ENCODE data around the gene CDC25B.
"Not testable (repeated sequence)": the region's sequence is repeated elsewhere in the genome, so short reads cannot be mapped to it uniquely, and the experiment has no call there.

The CDC25B gene

DNA sequence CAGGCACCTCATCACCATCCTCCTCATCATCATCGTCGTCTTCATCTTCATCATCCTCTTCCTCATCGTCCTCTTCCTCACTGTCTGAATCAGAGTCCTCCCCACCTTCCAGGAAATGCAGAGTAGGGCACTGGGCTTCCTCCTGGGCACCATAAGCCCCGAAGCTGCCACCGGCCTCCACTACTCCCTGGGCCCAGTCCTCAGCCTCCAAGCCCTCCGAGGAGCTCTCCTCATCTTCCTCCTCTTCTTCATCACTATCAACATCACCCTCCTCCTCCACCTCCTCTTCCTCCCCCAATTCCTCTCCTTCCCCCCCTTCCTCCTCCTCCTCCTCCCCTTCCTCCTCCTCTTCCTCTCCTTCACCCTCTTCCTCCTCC, 11.3 kb upstream of the CDC25B start:
- 94 to 96% methylated on average over 6 of the region's 6 CpGs for WGBS, 2 experiments

DNA sequence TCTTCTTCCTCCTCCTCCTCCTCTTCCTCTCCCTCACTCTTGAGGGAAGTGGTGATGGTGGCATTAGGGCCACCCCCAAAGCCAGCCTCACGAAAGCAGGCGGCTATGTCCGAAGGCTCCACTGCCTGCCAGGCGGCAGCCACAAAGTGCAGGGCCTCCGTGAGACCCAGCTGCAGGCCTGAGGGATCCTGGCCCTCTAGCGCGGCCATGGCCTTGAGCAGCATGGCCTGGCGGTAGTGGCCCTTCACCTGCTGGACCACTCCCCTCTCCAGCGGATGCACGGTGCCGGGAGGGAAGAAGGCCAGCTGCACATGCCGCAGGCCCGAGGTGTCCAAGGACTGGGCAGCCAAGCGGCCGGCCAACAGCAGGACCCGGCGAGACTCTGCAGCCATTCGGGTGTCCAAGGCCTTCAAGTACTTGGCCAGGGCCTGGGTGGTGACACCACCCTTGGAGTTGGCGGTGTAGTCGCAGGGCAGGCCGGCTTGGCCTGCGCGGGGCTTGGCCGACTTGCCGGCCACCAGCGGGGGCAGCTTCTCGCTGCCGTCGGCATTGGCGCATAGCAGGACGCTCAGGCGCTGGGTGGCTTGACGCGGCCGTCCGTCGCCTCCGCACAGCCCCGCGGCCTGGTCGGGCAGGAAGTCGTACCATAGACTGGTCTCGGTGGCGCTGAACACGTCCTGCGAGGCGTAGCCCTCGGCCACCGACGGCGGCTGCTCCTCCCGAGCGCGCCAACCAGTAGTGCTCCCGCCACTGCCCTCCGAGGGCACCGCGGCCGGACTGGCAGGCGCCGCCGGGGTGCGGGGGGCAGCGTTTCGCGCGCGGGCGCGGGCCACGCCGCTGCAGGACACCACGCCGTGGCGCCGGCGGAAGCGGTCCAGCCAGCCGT, 10.6 kb upstream of the CDC25B start:
- Histone ChIP-seq H3K36me3 (ENCODE audit: control insufficient read depth, insufficient read depth, low read length) (no peaks in the 10 kb centered on the region), H3K27ac (ENCODE audit: insufficient read depth, low read depth, low read length, poor library complexity, severe bottlenecking) (no peak overlapping the region), H3K27me3 (ENCODE audit: control insufficient read depth, insufficient read depth, low read length, poor library complexity, severe bottlenecking) (peaks cover 28% of the 10 kb centered on the region), H3K4me1 (ENCODE audit: control insufficient read depth, insufficient read depth, low read length) (peaks cover 8% of the 10 kb centered on the region), H3K4me3 (ENCODE audit: insufficient read depth, low read depth, low read length) (peak overlapping the region; percentile 58), H3K9me3 (ENCODE audit: control insufficient read depth, low read length) (no peaks in the 10 kb centered on the region)
- WGBS, 2 experiments: 82% methylated on average over 79 of the region's 79 CpGs

More for the DNA sequence above, 11.3 kb upstream of the CDC25B start:
- Histone ChIP-seq H3K36me3 (ENCODE audit: control insufficient read depth, insufficient read depth, low read length) (no peaks in the 10 kb centered on the region), H3K27me3 (ENCODE audit: control insufficient read depth, insufficient read depth, low read length, poor library complexity, severe bottlenecking) (peaks cover 34% of the 10 kb centered on the region), H3K9me3 (ENCODE audit: control insufficient read depth, low read length) (no peaks in the 10 kb centered on the region), H3K4me1 (ENCODE audit: control insufficient read depth, insufficient read depth, low read length) (peaks cover 8% of the 10 kb centered on the region), H3K27ac (ENCODE audit: insufficient read depth, low read depth, low read length, poor library complexity, severe bottlenecking) (no peak overlapping the region), H3K4me3 (ENCODE audit: insufficient read depth, low read depth, low read length) (no peak overlapping the region)

DNA sequence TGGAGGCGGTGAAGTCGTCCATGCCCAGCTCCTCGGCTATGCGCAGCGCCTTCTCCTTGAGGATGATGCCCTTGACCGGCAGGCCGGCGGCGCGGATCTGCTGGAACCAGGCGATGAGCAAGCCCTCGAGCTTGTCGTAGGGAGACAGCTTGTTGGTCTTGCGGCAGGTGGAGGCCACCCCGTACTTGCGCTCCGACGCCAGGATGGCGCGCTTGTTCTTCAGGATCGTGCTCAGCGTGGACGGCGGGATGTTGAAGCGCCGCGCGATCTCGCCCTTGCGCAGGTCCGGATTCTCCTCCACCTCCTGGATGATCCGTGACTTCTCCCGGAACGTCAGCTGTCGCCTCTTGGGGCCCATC, 10.0 kb upstream of the CDC25B start:
- no peaks in the 10 kb centered on the region for H3K9me3 ChIP-seq (ENCODE audit: control insufficient read depth, low read length)
- peaks cover 24% of the 10 kb centered on the region for H3K27me3 ChIP-seq (ENCODE audit: control insufficient read depth, insufficient read depth, low read length, poor library complexity, severe bottlenecking)
- H3K4me3 ChIP-seq (ENCODE audit: insufficient read depth, low read depth, low read length): peak overlapping the region; percentile 58
- no peaks in the 10 kb centered on the region for H3K36me3 ChIP-seq (ENCODE audit: control insufficient read depth, insufficient read depth, low read length)
- peaks cover 8% of the 10 kb centered on the region for H3K4me1 ChIP-seq (ENCODE audit: control insufficient read depth, insufficient read depth, low read length)
- H3K27ac ChIP-seq (ENCODE audit: insufficient read depth, low read depth, low read length, poor library complexity, severe bottlenecking): no peak overlapping the region
- 7 to 8% methylated on average over 35 of the region's 35 CpGs for WGBS, 2 experiments

DNA sequence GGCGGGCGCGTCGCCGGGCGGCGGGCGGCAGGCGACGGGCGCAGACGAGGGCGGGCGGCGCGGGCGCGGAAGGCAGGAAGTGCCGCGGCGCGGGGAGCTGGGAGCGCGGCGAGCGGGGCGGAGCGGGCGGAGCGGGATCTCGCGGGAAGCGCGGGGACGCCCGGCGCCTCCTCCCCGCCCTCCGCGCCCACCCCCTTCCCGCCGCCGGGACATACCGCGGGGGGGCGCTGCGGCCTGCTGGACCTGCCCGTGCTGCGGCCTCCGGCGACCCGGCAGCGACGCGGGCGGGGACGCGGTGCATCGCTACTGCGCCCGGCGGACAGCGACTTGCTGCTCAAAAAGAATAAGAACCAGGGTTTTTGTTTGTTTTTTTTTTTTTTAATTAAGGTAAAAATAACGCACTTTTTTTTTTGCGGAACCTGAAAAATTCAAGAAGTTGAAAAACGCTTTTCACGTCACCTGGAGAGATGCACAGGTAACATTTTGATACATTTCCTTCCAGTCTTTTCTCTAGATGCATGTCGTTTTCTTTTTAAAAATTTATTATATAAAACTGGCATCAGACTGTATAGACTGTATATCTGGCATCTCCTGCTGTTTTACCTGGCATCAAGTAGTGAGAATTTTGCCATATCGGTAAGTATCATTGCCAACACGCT, 9.3 kb upstream of the CDC25B start, which contains the start of gene CENPB:
Gene CENPB, minus strand, starts transcription at position 76 of the 659 bp plus-strand sequence. CDS start 257 bp downstream, outside the sequence.
- Histone ChIP-seq H3K27ac (ENCODE audit: insufficient read depth, low read depth, low read length, poor library complexity, severe bottlenecking) (no peak within 1 kb of the TSS), H3K4me3 (ENCODE audit: insufficient read depth, low read depth, low read length) (peak within 1 kb of the TSS; percentile 58), H3K4me1 (ENCODE audit: control insufficient read depth, insufficient read depth, low read length) (peaks cover 8% of the 10 kb centered on the region), H3K27me3 (ENCODE audit: control insufficient read depth, insufficient read depth, low read length, poor library complexity, severe bottlenecking) (peaks cover 23% of the 10 kb centered on the region), H3K36me3 (ENCODE audit: control insufficient read depth, insufficient read depth, low read length) (no peaks in the 10 kb centered on the region), H3K9me3 (ENCODE audit: control insufficient read depth, low read length) (no peaks in the 10 kb centered on the region)
- 4% methylated on average over 70 of the region's 70 CpGs for WGBS, 2 experiments

DNA sequence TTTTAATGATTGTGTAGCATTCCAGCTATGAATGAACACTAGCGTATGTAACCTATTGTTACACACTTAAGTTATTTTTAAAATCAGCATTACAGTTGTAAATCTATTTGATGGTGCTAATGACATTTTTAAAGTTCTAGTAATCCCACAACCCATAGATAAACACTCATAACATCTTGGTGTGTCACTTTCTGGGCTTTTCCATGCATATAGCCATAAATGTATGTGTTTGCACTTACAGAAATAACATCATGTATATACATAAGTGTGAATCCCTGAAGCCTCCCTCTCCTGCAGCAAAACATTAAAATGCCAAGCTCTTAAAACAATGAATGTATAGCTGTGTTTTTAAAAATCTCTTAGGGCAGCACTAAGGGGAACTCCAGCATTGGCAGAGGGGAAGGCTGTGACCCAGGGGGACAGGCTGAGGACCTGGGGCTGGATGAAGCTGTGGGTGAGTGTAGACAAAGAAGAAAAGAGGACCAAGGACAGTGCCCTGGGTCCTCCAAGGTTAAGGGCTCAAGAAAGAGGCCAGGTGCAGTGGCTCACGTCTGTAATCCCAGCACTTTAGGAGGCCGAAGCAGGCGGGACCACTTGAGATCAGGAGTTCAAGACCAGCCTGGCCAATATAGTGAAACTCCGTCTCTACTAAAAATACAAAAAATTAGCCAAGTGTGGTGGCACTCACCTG, 8.6 kb upstream of the CDC25B start:
- no peak overlapping the region for H3K4me3 ChIP-seq (ENCODE audit: insufficient read depth, low read depth, low read length)
- H3K4me1 ChIP-seq (ENCODE audit: control insufficient read depth, insufficient read depth, low read length): peaks cover 8% of the 10 kb centered on the region
- H3K27ac ChIP-seq (ENCODE audit: insufficient read depth, low read depth, low read length, poor library complexity, severe bottlenecking): no peak overlapping the region
- 84 to 85% methylated on average over 4 to 5 of the region's 5 CpGs for WGBS, 2 experiments
- peaks cover 23% of the 10 kb centered on the region for H3K27me3 ChIP-seq (ENCODE audit: control insufficient read depth, insufficient read depth, low read length, poor library complexity, severe bottlenecking)
- H3K36me3 ChIP-seq (ENCODE audit: control insufficient read depth, insufficient read depth, low read length): no peaks in the 10 kb centered on the region
- no peaks in the 10 kb centered on the region for H3K9me3 ChIP-seq (ENCODE audit: control insufficient read depth, low read length)

DNA sequence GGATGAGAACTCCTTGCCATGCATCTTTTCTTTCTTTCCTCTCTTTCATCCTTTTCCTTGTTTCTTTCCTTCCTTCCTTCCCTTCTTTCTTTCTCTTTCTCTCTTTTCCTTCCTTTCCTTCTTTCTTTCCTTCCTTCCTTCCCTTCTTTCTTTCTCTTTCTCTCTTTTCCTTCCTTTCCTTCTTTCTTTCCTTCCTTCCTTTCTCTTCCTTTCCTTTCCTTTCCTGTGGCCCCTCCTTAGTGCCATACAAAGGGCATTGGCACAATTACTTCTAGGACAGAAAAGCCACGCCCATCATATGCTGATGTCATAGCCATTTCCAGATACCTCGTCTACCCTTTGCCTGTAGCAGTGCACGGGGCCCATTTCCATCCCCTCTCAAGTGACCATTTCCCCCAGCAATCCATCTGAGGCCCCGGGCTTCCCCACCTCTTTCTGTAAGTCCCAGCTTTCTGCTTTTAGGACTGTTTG, 7.4 kb upstream of the CDC25B start:
- peaks cover 8% of the 10 kb centered on the region for H3K4me1 ChIP-seq (ENCODE audit: control insufficient read depth, insufficient read depth, low read length)
- H3K27me3 ChIP-seq (ENCODE audit: control insufficient read depth, insufficient read depth, low read length, poor library complexity, severe bottlenecking): peaks cover 23% of the 10 kb centered on the region
- WGBS, 2 experiments: 67 to 69% methylated on average over 4 of the region's 4 CpGs
- no peaks in the 10 kb centered on the region for H3K9me3 ChIP-seq (ENCODE audit: control insufficient read depth, low read length)
- no peaks in the 10 kb centered on the region for H3K36me3 ChIP-seq (ENCODE audit: control insufficient read depth, insufficient read depth, low read length)
- no peak overlapping the region for H3K4me3 ChIP-seq (ENCODE audit: insufficient read depth, low read depth, low read length)
- no peak overlapping the region for H3K27ac ChIP-seq (ENCODE audit: insufficient read depth, low read depth, low read length, poor library complexity, severe bottlenecking)

DNA sequence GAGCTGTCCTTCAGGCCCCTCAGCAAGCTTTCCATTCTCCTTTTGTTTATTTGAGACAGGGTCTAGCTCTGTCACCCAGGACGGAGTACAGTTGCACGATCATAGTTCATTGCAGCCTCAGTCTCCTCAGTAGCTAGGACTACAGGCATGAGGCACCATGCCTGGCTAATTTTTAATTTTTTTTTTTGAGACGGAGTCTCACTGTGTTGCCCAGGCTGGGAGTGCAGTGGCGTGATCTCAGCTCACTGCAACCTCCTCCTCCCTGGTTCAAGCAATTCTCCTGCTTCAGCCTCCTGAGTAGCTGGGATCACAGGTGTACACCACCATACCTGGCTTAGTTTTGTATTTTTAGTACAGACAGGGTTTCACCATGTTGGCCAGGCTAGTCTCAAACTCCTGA, 6.9 kb upstream of the CDC25B start:
- not testable (repeated sequence) for H3K27ac ChIP-seq (ENCODE audit: insufficient read depth, low read depth, low read length, poor library complexity, severe bottlenecking); H3K9me3 ChIP-seq (ENCODE audit: control insufficient read depth, low read length)
- peaks cover 23% of the 10 kb centered on the region for H3K27me3 ChIP-seq (ENCODE audit: control insufficient read depth, insufficient read depth, low read length, poor library complexity, severe bottlenecking)

DNA sequence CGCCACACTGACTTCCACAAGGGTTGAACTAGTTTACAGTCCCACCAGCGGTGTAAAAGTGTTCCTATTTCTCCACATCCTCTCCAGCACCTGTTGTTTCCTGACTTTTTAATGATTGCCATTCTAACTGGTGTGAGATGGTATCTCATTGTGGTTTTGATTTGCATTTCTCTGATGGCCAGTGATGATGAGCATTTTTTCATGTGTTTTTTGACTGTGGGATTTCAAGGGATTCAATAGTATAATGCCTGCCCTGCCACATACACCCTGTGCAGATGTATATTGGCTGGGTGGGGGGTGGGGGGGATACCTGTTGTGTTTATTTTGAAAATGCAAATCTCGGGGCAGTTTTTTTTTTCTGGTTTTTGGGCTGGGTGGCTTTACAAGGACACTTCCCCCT, 1.9 kb upstream of the CDC25B start:
- not testable (repeated sequence) for H3K36me3 ChIP-seq (ENCODE audit: control insufficient read depth, insufficient read depth, low read length); H3K9me3 ChIP-seq (ENCODE audit: control insufficient read depth, low read length); H3K27ac ChIP-seq (ENCODE audit: insufficient read depth, low read depth, low read length, poor library complexity, severe bottlenecking); H3K4me1 ChIP-seq (ENCODE audit: control insufficient read depth, insufficient read depth, low read length); H3K4me3 ChIP-seq (ENCODE audit: insufficient read depth, low read depth, low read length)
- 71 to 88% methylated on average over 1 of the region's 3 CpGs for WGBS, 2 experiments
- H3K27me3 ChIP-seq (ENCODE audit: control insufficient read depth, insufficient read depth, low read length, poor library complexity, severe bottlenecking): peaks cover 30% of the 10 kb centered on the region

More for the DNA sequence above, 6.9 kb upstream of the CDC25B start:
- not testable (repeated sequence) for H3K36me3 ChIP-seq (ENCODE audit: control insufficient read depth, insufficient read depth, low read length); H3K4me3 ChIP-seq (ENCODE audit: insufficient read depth, low read depth, low read length); H3K4me1 ChIP-seq (ENCODE audit: control insufficient read depth, insufficient read depth, low read length)
- WGBS, 2 experiments: 90 to 93% methylated on average over 4 of the region's 4 CpGs

DNA sequence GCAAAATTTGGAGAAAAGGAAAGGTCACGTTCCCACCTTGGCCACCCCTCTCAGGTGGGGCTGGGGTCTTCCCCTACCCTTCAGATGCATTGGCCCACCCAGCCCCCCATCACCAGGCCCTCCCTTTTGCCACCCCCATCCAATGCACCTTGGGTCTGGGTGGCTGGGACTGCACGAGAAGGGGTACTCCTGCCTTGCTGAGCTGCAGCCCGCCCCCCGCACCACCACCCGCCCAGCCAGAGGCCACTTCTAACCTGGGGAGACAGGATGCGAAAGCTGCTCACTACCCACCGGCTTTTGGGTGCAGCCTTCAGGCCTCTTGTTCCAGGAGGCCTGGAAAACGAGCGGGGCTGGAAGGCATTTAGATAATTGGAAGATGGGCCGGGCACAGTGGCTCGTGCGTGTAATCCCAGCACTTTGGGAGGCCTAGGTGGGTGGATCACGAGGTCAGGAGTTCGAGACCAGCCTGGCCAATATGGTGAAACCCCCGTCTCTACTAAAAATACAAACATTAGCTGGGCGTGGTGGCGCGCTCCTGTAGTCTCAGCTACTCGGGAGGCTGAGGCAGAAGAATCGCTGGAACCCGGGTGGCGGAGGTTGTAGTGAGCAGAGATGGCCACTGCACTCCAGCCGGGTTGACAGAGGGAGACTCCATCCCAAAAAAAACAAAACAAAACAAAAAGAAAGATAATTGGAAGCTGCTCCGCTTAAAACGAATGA, 1.2 kb upstream of the CDC25B start:
- Histone ChIP-seq H3K36me3 (ENCODE audit: control insufficient read depth, insufficient read depth, low read length) (no peaks in the 10 kb centered on the region), H3K4me3 (ENCODE audit: insufficient read depth, low read depth, low read length) (no peak overlapping the region), H3K27me3 (ENCODE audit: control insufficient read depth, insufficient read depth, low read length, poor library complexity, severe bottlenecking) (peaks cover 30% of the 10 kb centered on the region), H3K27ac (ENCODE audit: insufficient read depth, low read depth, low read length, poor library complexity, severe bottlenecking) (no peak overlapping the region), H3K9me3 (ENCODE audit: control insufficient read depth, low read length) (no peaks in the 10 kb centered on the region), H3K4me1 (ENCODE audit: control insufficient read depth, insufficient read depth, low read length) (peaks cover 11% of the 10 kb centered on the region)
- WGBS, 2 experiments: 88 to 91% methylated on average over 25 of the region's 25 CpGs
